ENCODE data around the gene LIMK2. TPM values are rescaled to one million over a fixed set of nuclear protein-coding genes. Genes with fewer than 3 reads are reported as not detected.

Gene LIMK2
- total and polyA plus RNA-seq, 10 of the 15 experiments (the other 5 are each of a cell fraction or from before 2014, with no cell fraction given) = 2.9 to 40.4 (median 26.7) TPM

- in situ Hi-C loops (cut with MboI) = no loop called here
- no peak overlapping the region for H3K4me2 ChIP-seq (ENCODE audit: control insufficient read depth, insufficient read depth)
- ChIA-PET CTCF (interaction anchor here (0.6 to 1.8 kb wide), 6 partner anchors 7 to 489 kb away, joined by 3 to 6 read pairs (median 3); no protein-coding TSS in a partner anchor), RAD21 (ENCODE audit: unreplicated experiment) (no interaction called here), POLR2A (interaction anchor here (0.8 kb wide), 1 partner anchor 19 kb away, joined by 3 read pairs; no protein-coding TSS in a partner anchor), SMC1A (ENCODE audit: uncharacterized antibody, unreplicated experiment) (no interaction called here)
- ATAC-seq (no peak), FAIRE-seq (no peak), DNase-seq (ENCODE audit: low read depth, low spot score) (no peak)
- no peak overlapping the region for H3K4me3 ChIP-seq
- H3K27me3 ChIP-seq (replicated peaks in 1 of 2; ENCODE audit: control insufficient read depth in 2 of 2, insufficient read depth in 2 of 2, low read length in 1 of 2) = no peaks in the 10 kb centered on the region
- H3K79me2 ChIP-seq (ENCODE audit: control insufficient read depth, insufficient read depth, low read length) = no peaks in the 10 kb centered on the region
- peaks cover 2 to 3% of the 10 kb centered on the region in 2 experiments; a peak in 1 of 4 replicates for H3K36me3 ChIP-seq (ENCODE audit: control insufficient read depth in 2 of 2, insufficient read depth in 2 of 2, low read length in 1 of 2)
- intact Hi-C loops (cut with micrococcal nuclease; ENCODE audit: unreplicated experiment) = no loop called here
- WGBS (ENCODE audit: insufficient coverage, insufficient replicate concordance, low lambda C conversion rate, missing lambda C conversion rate) = 78% methylated on average over 8 of the region's 8 CpGs
- TF ChIP-seq NFIC (IDR thresholded peaks at IDR 0.05; ENCODE audit: low read depth, low read length) = no peak
- TF ChIP-seq POLR2A (IDR thresholded peaks at IDR 0.05; ENCODE audit: low read depth, low read length) = 0 out of 2 replicates have a peak, but pooled peaks have one; percentile 22
- TF ChIP-seq, protein P1, sequence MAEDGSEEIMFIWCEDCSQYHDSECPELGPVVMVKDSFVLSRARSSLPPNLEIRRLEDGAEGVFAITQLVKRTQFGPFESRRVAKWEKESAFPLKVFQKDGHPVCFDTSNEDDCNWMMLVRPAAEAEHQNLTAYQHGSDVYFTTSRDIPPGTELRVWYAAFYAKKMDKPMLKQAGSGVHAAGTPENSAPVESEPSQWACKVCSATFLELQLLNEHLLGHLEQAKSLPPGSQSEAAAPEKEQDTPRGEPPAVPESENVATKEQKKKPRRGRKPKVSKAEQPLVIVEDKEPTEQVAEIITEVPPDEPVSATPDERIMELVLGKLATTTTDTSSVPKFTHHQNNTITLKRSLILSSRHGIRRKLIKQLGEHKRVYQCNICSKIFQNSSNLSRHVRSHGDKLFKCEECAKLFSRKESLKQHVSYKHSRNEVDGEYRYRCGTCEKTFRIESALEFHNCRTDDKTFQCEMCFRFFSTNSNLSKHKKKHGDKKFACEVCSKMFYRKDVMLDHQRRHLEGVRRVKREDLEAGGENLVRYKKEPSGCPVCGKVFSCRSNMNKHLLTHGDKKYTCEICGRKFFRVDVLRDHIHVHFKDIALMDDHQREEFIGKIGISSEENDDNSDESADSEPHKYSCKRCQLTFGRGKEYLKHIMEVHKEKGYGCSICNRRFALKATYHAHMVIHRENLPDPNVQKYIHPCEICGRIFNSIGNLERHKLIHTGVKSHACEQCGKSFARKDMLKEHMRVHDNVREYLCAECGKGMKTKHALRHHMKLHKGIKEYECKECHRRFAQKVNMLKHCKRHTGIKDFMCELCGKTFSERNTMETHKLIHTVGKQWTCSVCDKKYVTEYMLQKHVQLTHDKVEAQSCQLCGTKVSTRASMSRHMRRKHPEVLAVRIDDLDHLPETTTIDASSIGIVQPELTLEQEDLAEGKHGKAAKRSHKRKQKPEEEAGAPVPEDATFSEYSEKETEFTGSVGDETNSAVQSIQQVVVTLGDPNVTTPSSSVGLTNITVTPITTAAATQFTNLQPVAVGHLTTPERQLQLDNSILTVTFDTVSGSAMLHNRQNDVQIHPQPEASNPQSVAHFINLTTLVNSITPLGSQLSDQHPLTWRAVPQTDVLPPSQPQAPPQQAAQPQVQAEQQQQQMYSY (CRISPR knock-in tag; IDR thresholded peaks at IDR 0.05) = no peak
- peaks cover 12% of the 10 kb centered on the region for H3K4me1 ChIP-seq (ENCODE audit: control insufficient read depth, insufficient read depth, low read length)
- H3K9ac ChIP-seq (ENCODE audit: control insufficient read depth, insufficient read depth, low read length) = no peak overlapping the region
- no TSS peak for BruUV-seq (replicated peaks)
- H3K27ac ChIP-seq (ENCODE audit: control insufficient read depth, insufficient read depth) = no peak overlapping the region
- no peaks in the 10 kb centered on the region for H3K9me3 ChIP-seq (replicated peaks; ENCODE audit: control insufficient read depth, insufficient read depth, low read length)
- H4K20me1 ChIP-seq (ENCODE audit: control insufficient read depth, insufficient read depth) = no peaks in the 10 kb centered on the region
- no peak overlapping the region for H2AFZ ChIP-seq (ENCODE audit: control insufficient read depth, low read depth, low read length)
Measured at GRCh38 chr22:31282748-31283468, 70.8 kb downstream of the LIMK2 start.

Data from GM12878 (cell line).